KMS-11 (cell line): ENCODE results near the gene FBXO30.
A peak's percentile ranks its signal among the peaks of the same experiment; 100 is the strongest.

Experiments used
- H2AFZ ChIP-seq: fragments of 200-600 bp; sonication (generic); 2 replicates; pipeline ENCODE4 v1.6.1; 2016; ENCODE audit warnings: antibody characterized with exemption, mixed run types, low read depth
- H3K27ac ChIP-seq: fragments of 200-600 bp; sonication (generic); 2 replicates; pipeline ENCODE4 v1.6.1; 2016; ENCODE audit warnings: mild to moderate bottlenecking, mixed run types
- H3K27me3 ChIP-seq: fragments of 200-600 bp; sonication (generic); 2 replicates; pipeline ENCODE4 v1.6.1; 2017; ENCODE audit warnings: mild to moderate bottlenecking, low read depth, mixed run types, moderate library complexity; ENCODE audit not compliant: insufficient read depth
- H3K36me3 ChIP-seq: fragments of 200-600 bp; sonication (generic); 2 replicates; pipeline ENCODE4 v1.6.1; 2017; ENCODE audit warnings: mild to moderate bottlenecking, mixed run types; ENCODE audit not compliant: insufficient read depth
- H3K4me1 ChIP-seq: fragments of 200-600 bp; sonication (generic); 2 replicates; pipeline ENCODE4 v1.6.1; 2016; ENCODE audit warnings: mild to moderate bottlenecking, low read depth, mixed run types; ENCODE audit not compliant: poor library complexity, severe bottlenecking
- H3K4me2 ChIP-seq: fragments of 200-600 bp; sonication (generic); 2 replicates; pipeline ENCODE4 v1.7.0; 2016; ENCODE audit warnings: mild to moderate bottlenecking, mixed run types
- H3K4me3 ChIP-seq: fragments of 200-600 bp; sonication (generic); IDR thresholded peaks from 2 replicates; pipeline ENCODE4 v1.6.1; 2017; ENCODE audit warnings: low read depth, low read length, mixed read lengths; ENCODE audit not compliant: insufficient read depth
- H3K79me2 ChIP-seq: fragments of 200-600 bp; sonication (generic); 2 replicates; pipeline ENCODE4 v1.6.1; 2016; ENCODE audit warnings: low read depth, mixed run types; ENCODE audit not compliant: insufficient read depth
- H3K9ac ChIP-seq: fragments of 200-600 bp; sonication (generic); 2 replicates; pipeline ENCODE4 v1.6.1; 2016; ENCODE audit warnings: mild to moderate bottlenecking, mixed run types
- H4K20me1 ChIP-seq: fragments of 200-600 bp; sonication (generic); 2 replicates; pipeline ENCODE4 v1.6.1; 2016; ENCODE audit warnings: mild to moderate bottlenecking, mixed run types; ENCODE audit not compliant: insufficient read depth
- TF ChIP-seq, protein P1 (sequence below): fragments of 200-600 bp; sonication (generic); conservative IDR thresholded peaks from 2 replicates; pipeline ENCODE4 v1.6.1; 2017; ENCODE audit warnings: low read depth, mild to moderate bottlenecking, antibody characterized with exemption, low read length, moderate library complexity, mixed read lengths

The FBXO30 gene

DNA sequence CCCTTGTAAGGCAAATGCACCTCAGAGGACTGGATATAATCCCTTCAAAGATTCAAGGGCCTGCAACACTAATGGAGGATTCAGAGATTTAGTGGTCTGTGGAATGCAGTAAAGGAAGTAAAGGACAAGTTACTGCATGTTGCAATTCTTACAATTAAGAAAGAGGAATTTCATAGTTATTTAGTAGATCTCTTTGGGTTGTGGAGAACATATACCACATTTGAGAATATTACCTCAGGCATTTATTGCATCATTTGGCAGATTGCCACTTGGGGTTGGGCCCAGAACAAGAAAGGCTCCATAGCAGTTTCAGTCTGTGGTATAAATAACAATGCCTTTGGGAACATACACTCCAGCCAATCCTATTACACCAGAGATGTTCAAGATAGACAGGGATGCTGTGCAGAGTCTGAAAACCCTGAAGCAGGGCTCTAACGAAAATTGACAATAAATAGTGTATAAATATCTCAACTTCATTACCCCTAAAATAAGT, 58.4 kb downstream of the FBXO30 start:
- TF ChIP-seq, protein P1, sequence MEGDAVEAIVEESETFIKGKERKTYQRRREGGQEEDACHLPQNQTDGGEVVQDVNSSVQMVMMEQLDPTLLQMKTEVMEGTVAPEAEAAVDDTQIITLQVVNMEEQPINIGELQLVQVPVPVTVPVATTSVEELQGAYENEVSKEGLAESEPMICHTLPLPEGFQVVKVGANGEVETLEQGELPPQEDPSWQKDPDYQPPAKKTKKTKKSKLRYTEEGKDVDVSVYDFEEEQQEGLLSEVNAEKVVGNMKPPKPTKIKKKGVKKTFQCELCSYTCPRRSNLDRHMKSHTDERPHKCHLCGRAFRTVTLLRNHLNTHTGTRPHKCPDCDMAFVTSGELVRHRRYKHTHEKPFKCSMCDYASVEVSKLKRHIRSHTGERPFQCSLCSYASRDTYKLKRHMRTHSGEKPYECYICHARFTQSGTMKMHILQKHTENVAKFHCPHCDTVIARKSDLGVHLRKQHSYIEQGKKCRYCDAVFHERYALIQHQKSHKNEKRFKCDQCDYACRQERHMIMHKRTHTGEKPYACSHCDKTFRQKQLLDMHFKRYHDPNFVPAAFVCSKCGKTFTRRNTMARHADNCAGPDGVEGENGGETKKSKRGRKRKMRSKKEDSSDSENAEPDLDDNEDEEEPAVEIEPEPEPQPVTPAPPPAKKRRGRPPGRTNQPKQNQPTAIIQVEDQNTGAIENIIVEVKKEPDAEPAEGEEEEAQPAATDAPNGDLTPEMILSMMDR = no peak
- H3K4me2 ChIP-seq = peak overlapping the region; percentile 36
- no peaks in the 10 kb centered on the region for H3K79me2 ChIP-seq
- no peak overlapping the region for H3K9ac ChIP-seq
- H3K27ac ChIP-seq = no peak overlapping the region
- no peaks in the 10 kb centered on the region for H3K27me3 ChIP-seq
- no peaks in the 10 kb centered on the region for H4K20me1 ChIP-seq
- H3K36me3 ChIP-seq = no peaks in the 10 kb centered on the region
- H3K4me3 ChIP-seq = no peak overlapping the region
- H2AFZ ChIP-seq = no peak overlapping the region
- H3K4me1 ChIP-seq = peaks cover 17% of the 10 kb centered on the region

DNA sequence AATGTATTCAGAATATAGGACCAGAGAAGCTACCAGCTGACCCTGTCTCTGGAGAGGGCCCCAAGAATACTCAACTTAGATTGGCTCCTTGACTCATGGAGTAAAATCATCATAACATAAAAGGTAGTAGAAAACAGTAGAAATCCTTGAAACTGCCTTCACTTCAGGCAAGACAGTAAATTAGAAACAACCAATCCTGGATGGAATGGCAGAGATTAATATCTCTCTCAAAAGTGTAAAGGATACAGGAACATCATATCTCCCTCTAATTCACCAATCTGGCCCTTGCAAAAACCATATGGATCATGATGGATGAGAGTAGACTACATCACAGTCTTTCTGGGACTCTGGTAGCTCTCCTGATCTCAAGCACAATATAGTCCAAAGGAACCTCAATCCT, 58.9 kb downstream of the FBXO30 start:
- Histone ChIP-seq H2AFZ (no peak overlapping the region), H3K36me3 (no peaks in the 10 kb centered on the region), H3K27me3 (no peaks in the 10 kb centered on the region), H3K4me3 (no peak overlapping the region), H3K4me1 (peaks cover 17% of the 10 kb centered on the region), H4K20me1 (no peaks in the 10 kb centered on the region), H3K9ac (no peak overlapping the region), H3K27ac (no peak overlapping the region), H3K4me2 (peak overlapping the region; percentile 36; the same call in 1 of the 2 replicates), H3K79me2 (no peaks in the 10 kb centered on the region)
- TF ChIP-seq, protein P1 = no peak

DNA sequence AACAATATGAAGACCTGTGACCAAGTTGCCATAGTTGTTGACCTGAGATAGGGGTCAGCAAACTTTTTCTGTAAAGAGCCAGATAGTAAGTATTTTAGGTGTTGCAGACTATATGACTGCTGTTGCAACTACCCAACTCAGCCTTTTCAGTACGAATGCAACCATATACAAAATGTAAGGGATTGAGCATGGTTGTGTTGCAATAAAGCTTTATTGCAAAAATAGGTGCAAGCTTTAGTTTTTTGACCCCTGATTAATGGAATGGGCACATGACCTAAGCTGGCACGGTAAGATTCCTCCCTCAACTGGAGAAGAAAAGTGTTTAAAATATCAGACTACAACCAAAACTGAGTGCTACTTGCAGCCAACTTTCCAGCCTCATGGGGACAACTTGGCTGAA, 62.0 kb downstream of the FBXO30 start:
- Histone ChIP-seq H4K20me1 (no peaks in the 10 kb centered on the region), H3K27me3 (no peaks in the 10 kb centered on the region), H3K36me3 (no peaks in the 10 kb centered on the region), H3K4me1 (peaks cover 38% of the 10 kb centered on the region), H3K4me2 (no peak overlapping the region), H3K27ac (no peak overlapping the region), H3K9ac (no peak overlapping the region), H2AFZ (no peak overlapping the region), H3K4me3 (no peak overlapping the region), H3K79me2 (no peaks in the 10 kb centered on the region)
- TF ChIP-seq, protein P1 = no peak

DNA sequence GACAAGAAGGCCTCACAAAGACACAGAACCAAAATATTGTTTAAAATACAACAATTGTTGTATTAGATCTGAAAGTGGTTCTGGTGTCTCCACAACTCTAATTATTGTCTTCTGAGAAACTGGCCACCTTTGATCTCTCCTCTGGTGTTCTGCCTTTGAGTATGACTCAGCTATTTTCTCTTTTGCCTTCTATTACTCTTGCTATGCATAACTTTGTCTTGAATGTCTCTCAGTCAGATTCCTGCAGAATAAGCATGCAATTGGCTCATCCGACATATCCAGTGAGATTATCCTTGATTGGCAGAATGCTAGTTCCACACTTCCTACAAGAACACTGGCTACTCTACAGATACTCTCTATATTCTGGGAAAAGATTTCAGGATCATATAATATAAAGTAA, 65.0 kb downstream of the FBXO30 start:
- Histone ChIP-seq H2AFZ (peak overlapping the region; percentile 39), H3K4me1 (peaks cover 34% of the 10 kb centered on the region), H3K4me2 (peak overlapping the region; percentile 79), H3K36me3 (no peaks in the 10 kb centered on the region), H3K79me2 (no peaks in the 10 kb centered on the region), H3K27ac (peak overlapping the region; percentile 76), H4K20me1 (no peaks in the 10 kb centered on the region), H3K4me3 (no peak overlapping the region), H3K27me3 (no peaks in the 10 kb centered on the region), H3K9ac (peak overlapping the region; percentile 23; the same call in 1 of the 2 replicates)
- TF ChIP-seq, protein P1 = no peak
